ENCODE data around the gene GABRB2. TPM values are rescaled to one million over a fixed set of nuclear protein-coding genes. Genes with fewer than 3 reads are reported as not detected.

GABRB2 gene
- total RNA-seq, 2 donors from 2014 or later: 1.4 TPM

GRCh38 chr5:161498531-161498930 lies 48.0 kb downstream of the GABRB2 start:
- intact Hi-C loops (cut with DNase I): no loop called here
- no peak for ATAC-seq
- DNase-seq: no peak

DNA sequence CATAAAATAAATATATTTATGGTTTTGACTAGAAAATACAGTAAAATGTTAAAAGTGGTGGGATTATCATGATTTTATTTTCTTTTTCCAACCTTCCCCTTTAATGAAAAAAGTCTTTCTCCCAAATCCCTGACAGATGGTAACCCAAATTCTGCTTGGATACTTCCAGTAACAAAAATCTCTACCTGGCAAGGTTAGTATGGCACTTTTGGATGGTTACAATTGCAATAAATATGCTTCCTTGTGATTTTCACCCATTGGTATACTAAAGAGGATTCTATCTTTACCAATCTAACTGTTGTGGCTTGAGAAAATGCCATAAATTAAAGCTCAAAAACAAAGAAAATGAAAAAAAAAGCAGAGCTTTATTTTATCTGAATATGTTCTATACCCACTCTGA lies 62.8 kb downstream of the GABRB2 start:
- no peak for DNase-seq
- intact Hi-C loops (cut with DNase I): no loop called here
- ATAC-seq: no peak

- DNase-seq (no peak), ATAC-seq (no peak)
- intact Hi-C loops (cut with DNase I): no loop called here
Measured at GRCh38 chr5:161481922-161482321, 64.6 kb downstream of the GABRB2 start.

GRCh38 chr5:161471211-161471950 lies 75.1 kb downstream of the GABRB2 start:
- DNase-seq: no peak
- ATAC-seq: no peak
- intact Hi-C loops (cut with DNase I): no loop called here

DNA sequence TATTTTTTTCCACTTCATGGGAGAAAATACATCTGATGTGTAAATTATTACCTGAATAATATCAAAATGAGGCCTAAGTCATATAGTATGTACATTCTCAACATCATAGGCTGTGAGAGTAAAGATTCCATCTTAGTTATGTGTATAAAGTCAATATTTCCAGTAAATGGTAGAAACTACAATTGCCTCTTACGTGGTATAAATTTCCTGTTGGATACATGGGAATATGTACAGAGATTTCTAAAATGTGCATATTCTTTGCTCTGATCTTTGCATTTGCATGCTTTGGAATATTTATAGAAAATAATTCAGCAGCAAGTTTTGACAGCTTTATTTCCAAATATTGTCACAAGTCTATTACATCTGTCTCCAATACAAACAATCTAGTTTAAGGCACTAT lies 78.8 kb downstream of the GABRB2 start:
- DNase-seq (no peak), ATAC-seq (no peak)
- intact Hi-C loops (cut with DNase I): no loop called here

DNA sequence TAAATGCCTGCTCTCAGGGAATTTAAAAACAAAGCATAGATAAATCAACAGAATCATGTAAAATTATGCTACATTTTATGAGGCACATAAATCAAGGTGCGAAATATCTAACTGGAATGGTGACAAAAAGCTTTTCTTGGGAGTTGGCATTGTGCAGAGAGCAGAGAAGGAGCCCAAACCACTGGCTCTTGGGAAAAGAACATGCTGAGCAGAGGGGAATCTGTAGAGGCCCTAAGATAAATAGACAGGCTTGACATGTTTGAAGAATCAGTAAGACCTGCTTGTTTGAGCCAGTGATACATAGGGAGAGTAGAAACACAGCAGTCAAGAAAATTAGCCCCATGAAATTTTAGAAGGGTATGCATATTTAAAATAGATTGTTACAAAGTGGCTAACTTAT lies 85.8 kb downstream of the GABRB2 start:
- no peak for ATAC-seq
- intact Hi-C loops (cut with DNase I): no loop called here
- no peak for DNase-seq

GRCh38 chr5:161446655-161447054 lies 99.9 kb downstream of the GABRB2 start:
- intact Hi-C loops (cut with DNase I): no loop called here
- ATAC-seq (no peak), DNase-seq (no peak)

DNA sequence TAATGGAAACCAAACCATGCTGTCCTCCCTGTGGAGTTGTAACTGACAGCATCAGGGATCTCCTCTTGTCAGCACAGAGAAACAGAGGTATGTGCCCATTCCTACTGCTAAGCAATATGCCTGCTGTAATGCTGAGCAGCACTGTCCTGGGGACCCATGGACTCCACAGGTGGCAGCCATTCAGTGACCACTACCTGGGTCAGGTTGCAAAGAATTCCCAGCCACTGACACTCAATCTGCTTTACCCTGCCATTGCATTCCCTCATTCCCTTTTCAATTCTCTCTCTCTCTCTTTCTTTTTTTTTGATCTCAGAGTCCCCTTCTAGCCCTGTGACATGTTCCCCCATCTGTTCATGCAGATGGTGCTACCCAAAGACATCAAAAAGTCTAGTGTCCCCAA lies 104.1 kb downstream of the GABRB2 start:
- DNase-seq: no peak
- ATAC-seq: no peak
- intact Hi-C loops (cut with DNase I): no loop called here

DNA sequence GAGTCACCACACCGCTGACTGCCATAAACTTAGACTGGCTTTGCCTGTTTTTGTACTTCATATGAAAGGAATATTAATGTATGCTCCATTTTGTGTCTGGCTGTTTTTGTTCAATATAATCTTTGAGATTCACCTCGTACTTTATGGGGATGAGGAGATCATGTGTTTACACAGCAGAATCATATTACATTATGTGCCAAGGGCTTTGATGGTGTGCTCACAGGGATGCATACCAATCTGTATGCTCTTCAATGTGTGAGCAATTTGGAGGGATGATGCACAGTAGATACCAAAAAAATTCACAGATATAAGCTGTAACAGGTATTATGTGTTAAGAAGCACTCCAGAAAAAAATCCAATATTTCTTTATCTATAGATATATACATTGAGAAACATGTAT lies 113.7 kb downstream of the GABRB2 start:
- DNase-seq: no peak
- intact Hi-C loops (cut with DNase I): no loop called here

DNA sequence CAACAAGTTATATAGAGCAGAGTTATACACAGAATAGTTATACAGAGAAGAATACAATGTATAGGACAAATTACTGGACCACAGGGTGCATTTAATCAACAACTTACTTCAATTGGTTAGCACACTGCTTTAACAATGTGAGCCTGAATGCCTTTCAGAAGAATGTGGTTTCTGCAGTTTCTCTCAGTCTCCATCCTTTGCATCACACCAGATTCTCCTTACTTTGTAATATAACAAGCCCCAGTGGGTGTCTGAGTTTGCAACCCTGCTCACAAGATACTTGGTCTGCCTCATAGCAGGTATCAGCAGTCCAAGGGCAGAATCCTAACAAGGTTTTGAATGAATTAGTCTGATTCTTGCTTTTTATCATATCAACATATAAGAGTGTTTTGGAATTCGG lies 114.6 kb downstream of the GABRB2 start:
- ATAC-seq (no peak), DNase-seq (no peak)
- intact Hi-C loops (cut with DNase I): no loop called here

More for the DNA sequence above, 113.7 kb downstream of the GABRB2 start:
- no peak for ATAC-seq

- no peak for ATAC-seq
- no peak for DNase-seq
- intact Hi-C loops (cut with DNase I): no loop called here
Measured at GRCh38 chr5:161421067-161421466, 125.5 kb downstream of the GABRB2 start.

- ATAC-seq (no peak), DNase-seq (no peak)
- intact Hi-C loops (cut with DNase I): no loop called here
Measured at GRCh38 chr5:161420521-161420920, 126.0 kb downstream of the GABRB2 start.

- DNase-seq (no peak), ATAC-seq (no peak)
- intact Hi-C loops (cut with DNase I): no loop called here
Measured at GRCh38 chr5:161414896-161415295, 131.6 kb downstream of the GABRB2 start.

DNA sequence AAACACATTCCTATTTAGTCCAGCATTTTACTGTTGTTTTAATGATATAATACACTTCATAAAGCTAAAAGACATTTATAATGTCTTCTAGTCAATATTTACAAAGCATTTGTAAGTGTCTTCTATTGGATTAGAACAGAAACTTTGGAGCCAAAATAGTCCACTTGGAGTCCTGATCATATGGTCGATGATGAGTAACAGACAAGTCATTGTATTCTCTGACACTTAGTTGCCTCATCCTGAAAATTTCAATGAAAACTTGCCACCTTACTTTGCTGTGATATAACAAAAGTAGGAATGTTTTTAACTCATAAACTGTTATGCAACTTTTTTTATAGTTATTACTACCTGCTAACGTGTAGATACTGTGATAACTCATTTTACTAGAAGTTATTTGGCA lies 132.5 kb downstream of the GABRB2 start:
- DNase-seq: no peak
- ATAC-seq: no peak
- intact Hi-C loops (cut with DNase I): no loop called here

DNA sequence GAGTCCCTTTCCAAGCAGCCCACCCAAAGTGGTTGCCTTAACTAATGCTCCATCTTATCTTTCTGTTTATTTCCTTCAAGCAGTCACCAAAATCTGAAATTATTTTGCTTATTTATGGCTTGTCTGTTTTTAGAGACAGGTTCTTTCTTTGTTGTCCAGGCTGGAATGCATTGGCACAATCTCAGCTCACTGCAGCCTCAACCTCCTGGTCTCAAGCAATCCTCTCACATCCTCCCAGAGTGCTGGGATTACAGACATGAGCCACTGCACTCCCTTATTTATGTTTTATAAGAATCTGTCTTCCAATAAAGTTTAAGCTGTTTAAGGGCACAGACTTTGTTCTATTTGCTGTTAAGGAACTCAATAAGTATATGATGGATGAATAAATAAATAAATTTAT lies 133.7 kb downstream of the GABRB2 start:
- ATAC-seq: no peak
- no peak for DNase-seq
- intact Hi-C loops (cut with DNase I): no loop called here

GRCh38 chr5:161411156-161411555 lies 135.4 kb downstream of the GABRB2 start:
- intact Hi-C loops (cut with DNase I): no loop called here

DNA sequence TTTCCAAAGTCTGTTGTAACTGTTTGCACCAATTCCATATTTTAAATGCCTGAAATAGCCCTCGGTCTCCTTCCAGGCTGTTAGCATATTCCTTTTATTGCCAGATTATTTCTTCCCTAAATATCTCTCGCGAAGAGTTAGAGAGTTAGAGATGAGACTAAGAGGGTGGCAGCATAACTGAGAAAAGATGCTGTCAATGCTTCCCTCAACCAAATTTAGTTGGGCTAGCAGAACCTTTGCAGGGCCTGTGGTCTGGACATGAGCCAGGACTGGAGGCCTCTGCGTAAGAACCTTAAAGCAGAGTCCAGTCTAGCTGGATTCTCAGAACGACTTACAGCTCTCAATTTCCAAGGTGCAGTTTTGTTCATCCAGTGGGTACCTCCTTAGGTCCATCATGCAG lies 135.9 kb downstream of the GABRB2 start:
- ATAC-seq (peak in 1 of 2 donors; percentile 23), DNase-seq (no peak)
- intact Hi-C loops (cut with DNase I): no loop called here

More at GRCh38 chr5:161411156-161411555, 135.4 kb downstream of the GABRB2 start:
- ATAC-seq (no peak), DNase-seq (no peak)

DNA sequence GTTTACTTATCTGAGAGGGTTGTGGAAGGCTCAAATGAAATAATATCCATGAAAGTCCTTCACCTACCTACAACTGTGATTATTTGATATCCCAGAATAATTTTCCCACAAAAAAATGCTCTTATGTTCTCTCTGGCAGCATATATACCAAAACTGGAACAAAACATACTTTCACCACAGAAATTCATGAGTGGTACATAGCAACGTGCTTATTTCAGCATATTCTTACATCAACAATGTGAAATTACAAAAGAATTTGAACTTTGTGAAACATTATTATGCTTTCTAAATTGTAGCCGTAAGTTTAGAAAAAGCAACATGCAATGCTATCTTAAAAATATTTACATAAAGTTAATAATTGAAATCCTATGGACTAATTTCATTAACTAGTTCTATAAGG lies 137.1 kb downstream of the GABRB2 start:
- ATAC-seq (peak in 1 of 2 donors; percentile 25), DNase-seq (no peak)
- intact Hi-C loops (cut with DNase I): no loop called here

- DNase-seq (no peak), ATAC-seq (peak; percentile 42 to 80)
- intact Hi-C loops (cut with DNase I): no loop called here
Measured at GRCh38 chr5:161406880-161407279, 139.6 kb downstream of the GABRB2 start.

- no peak for ATAC-seq
Measured at GRCh38 chr5:161403996-161404395, 142.5 kb downstream of the GABRB2 start.

GRCh38 chr5:161403121-161403520 lies 143.4 kb downstream of the GABRB2 start:
- peak; percentile 57 to 79 for ATAC-seq
- no peak for DNase-seq
- intact Hi-C loops (cut with DNase I): no loop called here

More at GRCh38 chr5:161403996-161404395, 142.5 kb downstream of the GABRB2 start:
- DNase-seq: no peak
- intact Hi-C loops (cut with DNase I): no loop called here
